OCI-LY7 (cell line): Measurements from ENCODE around the gene CDKN2A.

Experiments used
- CTCF ChIP-seq: fragments of 200-600 bp; sonication (generic); conservative IDR thresholded peaks from 2 replicates; pipeline ENCODE4 v1.5.1; 2014; ENCODE audit warnings: mild to moderate bottlenecking, antibody characterized with exemption, low read length, moderate library complexity, mixed read lengths
- EZH2phosphoT487 ChIP-seq: fragments of 200-600 bp; sonication (generic); IDR thresholded peaks from 2 replicates; pipeline ENCODE4 v1.6.1; 2018; ENCODE audit warnings: low read depth, borderline replicate concordance, mild to moderate bottlenecking, mixed run types, antibody characterized with exemption, low read length, moderate library complexity, mixed read lengths

DNA sequence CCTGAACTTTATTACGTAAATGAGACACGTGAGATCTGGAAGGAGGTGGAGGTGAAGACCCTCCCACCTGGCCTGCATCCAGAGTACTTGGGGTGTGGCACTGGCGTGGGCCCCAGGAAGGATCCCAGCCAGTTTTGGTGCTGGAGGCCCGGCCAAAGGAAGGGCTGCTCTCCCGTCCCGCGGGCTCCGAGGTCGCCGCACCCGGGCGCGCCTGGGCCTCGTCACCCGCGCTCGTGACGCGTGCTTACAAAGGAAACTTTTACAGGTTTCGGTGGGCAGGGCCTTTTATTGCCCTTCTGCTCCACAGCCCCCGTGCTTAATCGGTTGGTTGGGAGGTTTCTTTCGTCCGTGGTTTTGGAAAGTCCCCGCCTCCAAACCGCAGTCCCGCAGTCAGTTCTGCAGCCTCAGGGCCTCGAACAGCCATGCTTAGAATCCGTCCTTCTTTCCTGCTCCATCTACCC is 29.2 kb downstream of the CDKN2A start:
- TF ChIP-seq CTCF (no peak), EZH2phosphoT487 (no peak)
